HEK293 (cell line): ENCODE results near the gene MEF2C.

Experiments used
- CTCF ChIA-PET: fragments of 350-600 bp; formaldehyde crosslinking; extraction: SDS; loops from one replicate; lab custom pipeline; 2021; ENCODE audit warnings: antibody characterized with exemption; lab: Yijun Ruan, JAX
- POLR2A ChIA-PET: fragments of 300-600 bp; formaldehyde crosslinking; extraction: SDS; loops from one replicate; lab custom pipeline; 2020; ENCODE audit warnings: antibody characterized with exemption, inconsistent platforms; lab: Yijun Ruan, JAX
- H3K27ac ChIP-seq: fragments of 200-500 bp; sonication (Bioruptor generic); 2 replicates; pipeline ENCODE4 v1.5.1; 2014; ENCODE audit warnings: low read depth, low read length, control low read depth, inconsistent platforms; ENCODE audit errors: extremely low read depth
- H3K36me3 ChIP-seq, 2 experiments: fragments of 200-500 bp in 1 of 2; sonication (Bioruptor generic) in 1 of 2; 1 replicate in 1 of 2; 2 replicates in 1 of 2; pipeline ENCODE4 v1.5.1; 2014 to 2017; ENCODE audit warnings: inconsistent platforms in 2 of 2, low read length in 2 of 2; ENCODE audit not compliant: control insufficient read depth in 2 of 2, insufficient read depth in 1 of 2
- H3K4me1 ChIP-seq: fragments of 200-500 bp; sonication (Bioruptor generic); 2 replicates; pipeline ENCODE4 v1.5.1; 2014; ENCODE audit warnings: mild to moderate bottlenecking, low read length, inconsistent platforms; ENCODE audit not compliant: control insufficient read depth, insufficient read depth
- H3K4me3 ChIP-seq: 2 replicates; pipeline ENCODE4 v1.5.1; 2011; ENCODE audit warnings: low read depth, mild to moderate bottlenecking, control low read depth, low read length, moderate library complexity
- H3K9me3 ChIP-seq: fragments of 200-500 bp; sonication (Bioruptor generic); 2 replicates; pipeline ENCODE4 v1.5.1; 2014; ENCODE audit warnings: low read depth, low read length, inconsistent platforms; ENCODE audit not compliant: control insufficient read depth, insufficient read depth
- GFI1B ChIP-seq: fragments of 450-650 bp; formaldehyde crosslinking; IDR thresholded peaks from 2 replicates; pipeline ENCODE4 v1.5.1; 2016; ENCODE audit warnings: missing biosample characterization, missing genetic modification characterization
- SCRT1 ChIP-seq: fragments of 450-650 bp; formaldehyde crosslinking; IDR thresholded peaks from 2 replicates; pipeline ENCODE4 v1.5.1; 2016; ENCODE audit warnings: missing biosample characterization, missing genetic modification characterization, borderline replicate concordance
- TCF7L2 ChIP-seq: IDR thresholded peaks from 2 replicates; pipeline ENCODE4 v1.6.1; 2011; ENCODE audit warnings: low read depth, mild to moderate bottlenecking, inconsistent platforms, low read length, moderate library complexity, borderline replicate concordance
- ZBTB17 ChIP-seq: fragments of 450-650 bp; formaldehyde crosslinking; IDR thresholded peaks from 2 replicates; pipeline ENCODE4 v1.5.1; 2016; ENCODE audit warnings: missing biosample characterization, missing genetic modification characterization
- ZFP3 ChIP-seq: fragments of 450-650 bp; formaldehyde crosslinking; IDR thresholded peaks from 2 replicates; pipeline ENCODE4 v1.5.1; 2016; ENCODE audit warnings: low read depth, missing biosample characterization, missing genetic modification characterization
- ZNF112 ChIP-seq: fragments of 450-650 bp; formaldehyde crosslinking; IDR thresholded peaks from 2 replicates; pipeline ENCODE4 v1.5.0; 2017; ENCODE audit warnings: missing biosample characterization, missing genetic modification characterization
- ZNF157 ChIP-seq: fragments of 450-650 bp; formaldehyde crosslinking; IDR thresholded peaks from 2 replicates; pipeline ENCODE4 v1.5.1; 2016; ENCODE audit warnings: missing biosample characterization, missing genetic modification characterization
- ZNF211 ChIP-seq: fragments of 450-650 bp; formaldehyde crosslinking; IDR thresholded peaks from 2 replicates; pipeline ENCODE4 v1.5.1; 2016; ENCODE audit warnings: low read depth, missing biosample characterization, missing genetic modification characterization
- ZNF266 ChIP-seq: fragments of 450-650 bp; formaldehyde crosslinking; IDR thresholded peaks from 2 replicates; pipeline ENCODE4 v1.5.1; 2016; ENCODE audit warnings: missing biosample characterization, missing genetic modification characterization, low read depth
- ZNF302 ChIP-seq: fragments of 450-650 bp; formaldehyde crosslinking; IDR thresholded peaks from 2 replicates; pipeline ENCODE4 v1.5.1; 2016; ENCODE audit warnings: missing biosample characterization, missing genetic modification characterization, low read depth
- ZNF311 ChIP-seq: fragments of 450-650 bp; formaldehyde crosslinking; IDR thresholded peaks from 2 replicates; pipeline ENCODE4 v1.5.1; 2017; ENCODE audit warnings: missing biosample characterization, missing genetic modification characterization, borderline replicate concordance
- ZNF423 ChIP-seq: fragments of 450-650 bp; formaldehyde crosslinking; IDR thresholded peaks from 2 replicates; pipeline ENCODE4 v1.5.1; 2016; ENCODE audit warnings: missing biosample characterization, missing genetic modification characterization
- ZNF677 ChIP-seq: fragments of 450-650 bp; IDR thresholded peaks from 2 replicates; pipeline ENCODE4 v1.5.0; 2018; ENCODE audit warnings: missing biosample characterization, mild to moderate bottlenecking, missing genetic modification characterization, moderate library complexity
- ZNF707 ChIP-seq: fragments of 450-650 bp; formaldehyde crosslinking; IDR thresholded peaks from 2 replicates; pipeline ENCODE4 v1.5.1; 2016; ENCODE audit warnings: missing biosample characterization, missing genetic modification characterization
- ZNF76 ChIP-seq: fragments of 450-650 bp; formaldehyde crosslinking; IDR thresholded peaks from 2 replicates; pipeline ENCODE4; 2016; ENCODE audit warnings: low read depth, missing biosample characterization, missing genetic modification characterization, borderline replicate concordance
- ZSCAN16 ChIP-seq: fragments of 450-650 bp; formaldehyde crosslinking; IDR thresholded peaks from 2 replicates; pipeline ENCODE4 v1.5.1; 2016; ENCODE audit warnings: missing biosample characterization, missing genetic modification characterization
- TF ChIP-seq, protein P1 (sequence below): fragments of 450-650 bp; formaldehyde crosslinking; IDR thresholded peaks from 2 replicates; pipeline ENCODE4 v1.5.1; 2016; ENCODE audit warnings: missing biosample characterization, missing genetic modification characterization, low read depth
- TF ChIP-seq, protein P2 (sequence below): fragments of 450-650 bp; formaldehyde crosslinking; IDR thresholded peaks from 2 replicates; pipeline ENCODE4 v1.5.1; 2016; ENCODE audit warnings: missing biosample characterization, missing genetic modification characterization, low read depth
- TF ChIP-seq, protein P3 (sequence below): fragments of 450-650 bp; formaldehyde crosslinking; conservative IDR thresholded peaks from 2 replicates; pipeline ENCODE4 v1.5.1; 2016; ENCODE audit warnings: low read depth, missing biosample characterization, missing genetic modification characterization
- TF ChIP-seq, protein P4 (sequence below): fragments of 450-650 bp; formaldehyde crosslinking; IDR thresholded peaks from 2 replicates; pipeline ENCODE4 v1.5.1; 2016; ENCODE audit warnings: missing biosample characterization, missing genetic modification characterization

Gene MEF2C

DNA sequence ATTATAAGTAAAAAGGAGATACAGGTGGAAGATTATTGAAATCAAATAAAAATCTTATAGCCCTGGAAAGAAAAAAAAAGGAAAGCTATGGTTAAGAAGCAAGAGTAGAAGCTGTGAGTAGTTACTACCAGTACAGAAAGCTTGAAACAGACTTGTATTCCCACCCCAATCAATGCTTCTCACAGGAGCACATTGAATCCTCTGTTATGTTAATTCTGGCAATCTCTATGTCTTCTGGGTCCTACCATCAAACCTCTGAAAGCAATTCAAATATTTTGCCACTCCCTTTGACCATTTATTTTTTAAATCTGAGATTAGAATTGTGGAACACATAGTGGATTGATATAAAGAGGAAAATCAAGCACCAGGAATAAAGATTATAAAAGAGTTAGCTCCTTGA is 186.5 kb downstream of the MEF2C start (continued):
- no peak for TF ChIP-seq ZNF302 (tag by site-specific recombination)
- TF ChIP-seq, protein P1, sequence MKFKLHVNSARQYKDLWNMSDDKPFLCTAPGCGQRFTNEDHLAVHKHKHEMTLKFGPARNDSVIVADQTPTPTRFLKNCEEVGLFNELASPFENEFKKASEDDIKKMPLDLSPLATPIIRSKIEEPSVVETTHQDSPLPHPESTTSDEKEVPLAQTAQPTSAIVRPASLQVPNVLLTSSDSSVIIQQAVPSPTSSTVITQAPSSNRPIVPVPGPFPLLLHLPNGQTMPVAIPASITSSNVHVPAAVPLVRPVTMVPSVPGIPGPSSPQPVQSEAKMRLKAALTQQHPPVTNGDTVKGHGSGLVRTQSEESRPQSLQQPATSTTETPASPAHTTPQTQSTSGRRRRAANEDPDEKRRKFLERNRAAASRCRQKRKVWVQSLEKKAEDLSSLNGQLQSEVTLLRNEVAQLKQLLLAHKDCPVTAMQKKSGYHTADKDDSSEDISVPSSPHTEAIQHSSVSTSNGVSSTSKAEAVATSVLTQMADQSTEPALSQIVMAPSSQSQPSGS (tag by site-specific recombination): no peak

DNA sequence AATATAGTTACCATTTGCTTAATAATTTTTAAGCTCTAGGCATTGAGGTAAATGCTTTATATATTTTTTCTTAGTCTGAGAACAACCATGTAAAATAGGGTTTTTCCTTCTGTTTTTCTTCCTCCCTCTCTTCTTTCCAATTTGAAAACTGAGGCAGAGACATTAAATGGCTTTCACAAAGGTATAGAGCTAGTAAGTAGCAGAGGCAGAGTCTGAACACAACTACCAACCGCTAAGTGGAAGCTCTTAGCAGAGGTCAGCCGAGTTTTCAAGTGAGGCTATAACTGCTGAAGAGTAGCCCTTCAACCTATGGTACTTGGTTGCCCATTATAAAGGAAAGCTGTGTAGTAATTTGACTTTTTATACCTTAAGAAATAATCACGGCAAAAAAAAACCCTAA is 187.1 kb downstream of the MEF2C start:
- TF ChIP-seq ZNF211 (tag by site-specific recombination): no peak
- no peak for TF ChIP-seq SCRT1
- no peak for TF ChIP-seq ZNF677 (tag by site-specific recombination)
- TF ChIP-seq ZNF157: no peak
- TF ChIP-seq ZNF266 (tag by site-specific recombination): no peak
- TF ChIP-seq GFI1B (tag by site-specific recombination): no peak
- TF ChIP-seq, protein P2, sequence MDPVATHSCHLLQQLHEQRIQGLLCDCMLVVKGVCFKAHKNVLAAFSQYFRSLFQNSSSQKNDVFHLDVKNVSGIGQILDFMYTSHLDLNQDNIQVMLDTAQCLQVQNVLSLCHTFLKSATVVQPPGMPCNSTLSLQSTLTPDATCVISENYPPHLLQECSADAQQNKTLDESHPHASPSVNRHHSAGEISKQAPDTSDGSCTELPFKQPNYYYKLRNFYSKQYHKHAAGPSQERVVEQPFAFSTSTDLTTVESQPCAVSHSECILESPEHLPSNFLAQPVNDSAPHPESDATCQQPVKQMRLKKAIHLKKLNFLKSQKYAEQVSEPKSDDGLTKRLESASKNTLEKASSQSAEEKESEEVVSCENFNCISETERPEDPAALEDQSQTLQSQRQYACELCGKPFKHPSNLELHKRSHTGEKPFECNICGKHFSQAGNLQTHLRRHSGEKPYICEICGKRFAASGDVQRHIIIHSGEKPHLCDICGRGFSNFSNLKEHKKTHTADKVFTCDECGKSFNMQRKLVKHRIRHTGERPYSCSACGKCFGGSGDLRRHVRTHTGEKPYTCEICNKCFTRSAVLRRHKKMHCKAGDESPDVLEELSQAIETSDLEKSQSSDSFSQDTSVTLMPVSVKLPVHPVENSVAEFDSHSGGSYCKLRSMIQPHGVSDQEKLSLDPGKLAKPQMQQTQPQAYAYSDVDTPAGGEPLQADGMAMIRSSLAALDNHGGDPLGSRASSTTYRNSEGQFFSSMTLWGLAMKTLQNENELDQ (tag by site-specific recombination): no peak
- TF ChIP-seq ZFP3 (tag by site-specific recombination): no peak
- no peak for TF ChIP-seq ZNF311 (tag by site-specific recombination)
- TF ChIP-seq TCF7L2: no peak
- TF ChIP-seq, protein P3, sequence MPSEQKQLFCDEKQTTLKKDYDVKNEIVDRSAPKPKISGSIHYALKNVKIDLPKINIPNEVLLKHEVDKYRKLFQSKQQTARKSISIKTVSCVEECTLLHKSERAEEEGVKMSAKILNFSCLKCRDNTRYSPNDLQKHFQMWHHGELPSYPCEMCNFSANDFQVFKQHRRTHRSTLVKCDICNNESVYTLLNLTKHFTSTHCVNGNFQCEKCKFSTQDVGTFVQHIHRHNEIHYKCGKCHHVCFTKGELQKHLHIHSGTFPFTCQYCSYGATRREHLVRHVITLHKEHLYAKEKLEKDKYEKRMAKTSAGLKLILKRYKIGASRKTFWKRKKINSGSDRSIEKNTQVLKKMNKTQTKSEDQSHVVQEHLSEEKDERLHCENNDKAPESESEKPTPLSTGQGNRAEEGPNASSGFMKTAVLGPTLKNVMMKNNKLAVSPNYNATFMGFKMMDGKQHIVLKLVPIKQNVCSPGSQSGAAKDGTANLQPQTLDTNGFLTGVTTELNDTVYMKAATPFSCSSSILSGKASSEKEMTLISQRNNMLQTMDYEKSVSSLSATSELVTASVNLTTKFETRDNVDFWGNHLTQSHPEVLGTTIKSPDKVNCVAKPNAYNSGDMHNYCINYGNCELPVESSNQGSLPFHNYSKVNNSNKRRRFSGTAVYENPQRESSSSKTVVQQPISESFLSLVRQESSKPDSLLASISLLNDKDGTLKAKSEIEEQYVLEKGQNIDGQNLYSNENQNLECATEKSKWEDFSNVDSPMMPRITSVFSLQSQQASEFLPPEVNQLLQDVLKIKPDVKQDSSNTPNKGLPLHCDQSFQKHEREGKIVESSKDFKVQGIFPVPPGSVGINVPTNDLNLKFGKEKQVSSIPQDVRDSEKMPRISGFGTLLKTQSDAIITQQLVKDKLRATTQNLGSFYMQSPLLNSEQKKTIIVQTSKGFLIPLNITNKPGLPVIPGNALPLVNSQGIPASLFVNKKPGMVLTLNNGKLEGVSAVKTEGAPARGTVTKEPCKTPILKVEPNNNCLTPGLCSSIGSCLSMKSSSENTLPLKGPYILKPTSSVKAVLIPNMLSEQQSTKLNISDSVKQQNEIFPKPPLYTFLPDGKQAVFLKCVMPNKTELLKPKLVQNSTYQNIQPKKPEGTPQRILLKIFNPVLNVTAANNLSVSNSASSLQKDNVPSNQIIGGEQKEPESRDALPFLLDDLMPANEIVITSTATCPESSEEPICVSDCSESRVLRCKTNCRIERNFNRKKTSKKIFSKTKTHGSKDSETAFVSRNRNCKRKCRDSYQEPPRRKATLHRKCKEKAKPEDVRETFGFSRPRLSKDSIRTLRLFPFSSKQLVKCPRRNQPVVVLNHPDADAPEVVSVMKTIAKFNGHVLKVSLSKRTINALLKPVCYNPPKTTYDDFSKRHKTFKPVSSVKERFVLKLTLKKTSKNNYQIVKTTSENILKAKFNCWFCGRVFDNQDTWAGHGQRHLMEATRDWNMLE: no peak
- no peak for TF ChIP-seq ZNF707 (tag by site-specific recombination)
- no peak for TF ChIP-seq ZNF112
- no peaks in the 10 kb centered on the region for H3K4me1 ChIP-seq
- ChIA-PET POLR2A (interaction anchor here (0.6 kb wide), 1 partner anchor 11 kb away, joined by 4 read pairs; no protein-coding TSS in a partner anchor), CTCF (interaction anchor here (0.7 to 1.0 kb wide), 4 partner anchors 265 to 914 kb away, joined by 3 to 4 read pairs (median 3); no protein-coding TSS in a partner anchor)
- no peak overlapping the region for H3K4me3 ChIP-seq
- H3K27ac ChIP-seq: no peak overlapping the region
- no peaks in the 10 kb centered on the region for H3K36me3 ChIP-seq
- H3K9me3 ChIP-seq: no peaks in the 10 kb centered on the region

DNA sequence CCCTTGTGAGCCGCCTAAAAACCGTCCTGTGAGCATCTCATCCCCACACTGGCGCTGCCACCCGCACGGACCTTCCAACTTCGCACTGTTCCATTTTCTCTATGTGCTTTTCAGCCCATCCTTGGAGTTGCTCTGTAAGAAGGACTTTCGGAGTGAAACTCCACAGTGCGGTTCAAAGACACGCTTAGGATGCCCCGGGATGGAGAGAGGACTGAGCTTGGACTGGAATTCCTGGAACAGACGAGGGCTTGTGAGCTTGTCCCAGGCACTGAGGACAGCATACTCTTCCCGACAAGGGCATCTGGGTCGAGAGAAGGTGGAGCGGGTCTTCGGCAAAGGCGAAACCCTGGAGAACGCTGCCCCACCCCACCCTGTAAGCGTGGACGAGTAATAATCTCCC is 187.8 kb downstream of the MEF2C start:
- ChIA-PET POLR2A (no interaction called here), CTCF (interaction anchor here (0.7 to 1.0 kb wide), 2 partner anchors 20 to 265 kb away, joined by 3 read pairs; no protein-coding TSS in a partner anchor)
- Histone ChIP-seq H3K36me3 (no peaks in the 10 kb centered on the region), H3K4me3 (no peak overlapping the region), H3K4me1 (no peaks in the 10 kb centered on the region), H3K27ac (no peak overlapping the region), H3K9me3 (no peaks in the 10 kb centered on the region)
- TF ChIP-seq ZNF423 (tag by site-specific recombination): no peak
- TF ChIP-seq, protein P4, sequence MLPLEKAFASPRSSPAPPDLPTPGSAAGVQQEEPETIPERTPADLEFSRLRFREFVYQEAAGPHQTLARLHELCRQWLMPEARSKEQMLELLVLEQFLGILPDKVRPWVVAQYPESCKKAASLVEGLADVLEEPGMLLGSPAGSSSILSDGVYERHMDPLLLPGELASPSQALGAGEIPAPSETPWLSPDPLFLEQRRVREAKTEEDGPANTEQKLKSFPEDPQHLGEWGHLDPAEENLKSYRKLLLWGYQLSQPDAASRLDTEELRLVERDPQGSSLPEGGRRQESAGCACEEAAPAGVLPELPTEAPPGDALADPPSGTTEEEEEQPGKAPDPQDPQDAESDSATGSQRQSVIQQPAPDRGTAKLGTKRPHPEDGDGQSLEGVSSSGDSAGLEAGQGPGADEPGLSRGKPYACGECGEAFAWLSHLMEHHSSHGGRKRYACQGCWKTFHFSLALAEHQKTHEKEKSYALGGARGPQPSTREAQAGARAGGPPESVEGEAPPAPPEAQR (tag by site-specific recombination): no peak
- no peak for TF ChIP-seq ZBTB17 (tag by site-specific recombination)
- TF ChIP-seq ZNF76 (tag by site-specific recombination): no peak
- TF ChIP-seq ZSCAN16 (tag by site-specific recombination): no peak
